ENCODE results near the gene TPP1. TPM values are rescaled to one million over a fixed set of nuclear protein-coding genes. Genes with fewer than 3 reads are reported as not detected.

TPP1 gene
- total and polyA plus RNA-seq, 9 of the 15 experiments (the other 6 are each of a cell fraction or from before 2014, with no cell fraction given) = 7.5 to 75.8 (median 15.7) TPM

DNA sequence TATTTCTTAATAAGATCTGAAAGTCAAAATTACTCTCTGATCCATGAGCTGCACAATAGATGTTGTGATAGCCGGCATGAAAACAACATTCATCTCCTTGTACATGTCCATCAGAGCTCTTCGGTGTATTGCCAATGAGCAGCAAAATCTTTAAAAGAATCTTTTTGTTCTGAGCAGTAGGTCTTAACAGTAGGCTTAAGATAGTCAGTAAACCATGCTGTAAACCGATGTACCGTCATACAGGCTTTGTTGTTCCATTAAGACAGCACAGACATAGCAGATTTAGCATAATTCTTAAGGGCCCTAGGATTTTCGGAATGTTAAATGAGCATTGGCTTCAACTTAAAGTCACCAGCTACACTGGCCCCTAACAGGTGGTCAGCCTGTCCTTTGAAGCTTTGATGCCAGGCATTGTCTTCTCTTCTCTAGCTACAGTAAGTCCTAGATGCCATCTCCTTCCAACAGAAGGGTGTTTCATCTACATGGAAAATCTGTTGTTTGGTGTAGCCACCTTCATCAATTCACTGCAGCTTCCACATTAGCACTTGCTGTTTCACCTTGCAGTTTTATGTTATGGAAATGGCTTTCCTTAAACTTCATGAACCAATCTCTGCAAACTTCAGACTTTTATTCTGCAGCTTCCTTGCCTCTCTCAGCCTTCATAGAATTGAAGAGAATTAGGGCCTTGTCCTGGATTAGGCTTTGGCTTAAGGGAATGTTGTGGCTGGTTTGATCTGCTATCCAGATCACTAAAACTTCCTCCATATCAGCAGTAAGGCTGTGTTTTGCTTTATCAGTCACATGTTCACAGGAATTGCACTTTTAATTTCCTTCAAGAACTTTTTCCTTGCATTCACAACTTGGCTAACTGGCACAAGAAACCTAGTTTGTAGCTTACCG is 44.2 kb downstream of the TPP1 start (continued):
- TF ChIP-seq, protein P1, sequence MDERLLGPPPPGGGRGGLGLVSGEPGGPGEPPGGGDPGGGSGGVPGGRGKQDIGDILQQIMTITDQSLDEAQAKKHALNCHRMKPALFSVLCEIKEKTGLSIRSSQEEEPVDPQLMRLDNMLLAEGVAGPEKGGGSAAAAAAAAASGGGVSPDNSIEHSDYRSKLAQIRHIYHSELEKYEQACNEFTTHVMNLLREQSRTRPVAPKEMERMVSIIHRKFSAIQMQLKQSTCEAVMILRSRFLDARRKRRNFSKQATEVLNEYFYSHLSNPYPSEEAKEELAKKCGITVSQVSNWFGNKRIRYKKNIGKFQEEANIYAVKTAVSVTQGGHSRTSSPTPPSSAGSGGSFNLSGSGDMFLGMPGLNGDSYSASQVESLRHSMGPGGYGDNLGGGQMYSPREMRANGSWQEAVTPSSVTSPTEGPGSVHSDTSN (CRISPR knock-in tag; IDR thresholded peaks at IDR 0.05; ENCODE audit: low read depth) = no peak
- TF ChIP-seq, protein P1 (tag; conservative IDR thresholded peaks at IDR 0.05; ENCODE audit: low read depth) = no peak
- TF ChIP-seq TFAM (CRISPR knock-in tag; conservative IDR thresholded peaks at IDR 0.05) (no peak), DACH1 (IDR thresholded peaks at IDR 0.05; ENCODE audit: partially characterized antibody) (no peak), HMGN3 (IDR thresholded peaks at IDR 0.05; ENCODE audit: borderline replicate concordance, extremely low read depth, insufficient read length, low read depth, low read length) (no peak)

GRCh38 chr11:6572215-6572614 is 47.0 kb downstream of the TPP1 start:
- FAIRE-seq = no peak
- no peak for DNase-seq (ENCODE audit: extremely low read depth in 1 of 4, low spot score in 3 of 4)
- intact Hi-C loops (cut with micrococcal nuclease) = no loop called here
- Histone ChIP-seq H3K9me3 (replicated peaks; ENCODE audit: control insufficient read depth, insufficient read depth, low read depth, low read length) (no peaks in the 10 kb centered on the region), H3K4me3 (no peak overlapping the region), H3K27me3 (ENCODE audit: control insufficient read depth in 2 of 2, insufficient read depth in 2 of 2, low read length in 2 of 2) (no peaks in the 10 kb centered on the region), H3K4me1 (replicated peaks in 1 of 2; ENCODE audit: control insufficient read depth in 2 of 2, insufficient read depth in 2 of 2, low read length in 2 of 2) (peaks cover 37 to 43% of the 10 kb centered on the region in 2 experiments), H3K36me3 (ENCODE audit: control insufficient read depth, insufficient read depth, low read length) (no peaks in the 10 kb centered on the region), H4K20me1 (replicated peaks; ENCODE audit: control insufficient read depth, insufficient read depth, low read length) (no peaks in the 10 kb centered on the region), H3K79me2 (ENCODE audit: control insufficient read depth, insufficient read depth, low read length) (no peaks in the 10 kb centered on the region), H3K27ac (ENCODE audit: extremely low read depth, low read depth, low read length) (no peak overlapping the region), H3K9ac (ENCODE audit: insufficient read depth in 1 of 2, low read depth in 2 of 2, low read length in 2 of 2) (no peak overlapping the region), H3K4me2 (ENCODE audit: insufficient read depth, low read length) (no peak overlapping the region), H2AFZ (ENCODE audit: low read depth, low read length) (no peak overlapping the region), H3K9me1 (ENCODE audit: control insufficient read depth, insufficient read depth, low read length) (peaks cover 8% of the 10 kb centered on the region)
- in situ Hi-C loops (cut with MboI) = no loop called here
- ATAC-seq = no peak
- no TSS peak for BruUV-seq (replicated peaks)
- ChIA-PET POLR2A (interaction anchor here (1.1 kb wide), 1 partner anchor 39 kb away, joined by 3 read pairs; the partner anchor contains the start of gene TAF10), CTCF (ENCODE audit: low intra/inter-chr PET ratio) (no interaction called here)
- WGBS (ENCODE audit: insufficient coverage, low coverage, missing lambda C conversion rate) = 73% methylated on average over 2 of the region's 2 CpGs
- TF ChIP-seq MBD2 (IDR thresholded peaks at IDR 0.05; ENCODE audit: borderline replicate concordance, low read depth) (no peak), NR3C1 (CRISPR knock-in tag; IDR thresholded peaks at IDR 0.05) (no peak), RREB1 (CRISPR knock-in tag; IDR thresholded peaks at IDR 0.05) (no peak), ZBTB43 (CRISPR knock-in tag; IDR thresholded peaks at IDR 0.05) (no peak), NRF1 (conservative IDR thresholded peaks at IDR 0.05 in 1 of 2, IDR thresholded peaks at IDR 0.05 in 1 of 2) (no peak)

Data from K562 (cell line).